ENCODE results near the gene MTF2. TPM values are rescaled to one million over a fixed set of nuclear protein-coding genes. Genes with fewer than 3 reads are reported as not detected.

The MTF2 gene
- total and polyA plus RNA-seq, 2 experiments from 2014 or later = 37.9 to 70.9 TPM

DNA sequence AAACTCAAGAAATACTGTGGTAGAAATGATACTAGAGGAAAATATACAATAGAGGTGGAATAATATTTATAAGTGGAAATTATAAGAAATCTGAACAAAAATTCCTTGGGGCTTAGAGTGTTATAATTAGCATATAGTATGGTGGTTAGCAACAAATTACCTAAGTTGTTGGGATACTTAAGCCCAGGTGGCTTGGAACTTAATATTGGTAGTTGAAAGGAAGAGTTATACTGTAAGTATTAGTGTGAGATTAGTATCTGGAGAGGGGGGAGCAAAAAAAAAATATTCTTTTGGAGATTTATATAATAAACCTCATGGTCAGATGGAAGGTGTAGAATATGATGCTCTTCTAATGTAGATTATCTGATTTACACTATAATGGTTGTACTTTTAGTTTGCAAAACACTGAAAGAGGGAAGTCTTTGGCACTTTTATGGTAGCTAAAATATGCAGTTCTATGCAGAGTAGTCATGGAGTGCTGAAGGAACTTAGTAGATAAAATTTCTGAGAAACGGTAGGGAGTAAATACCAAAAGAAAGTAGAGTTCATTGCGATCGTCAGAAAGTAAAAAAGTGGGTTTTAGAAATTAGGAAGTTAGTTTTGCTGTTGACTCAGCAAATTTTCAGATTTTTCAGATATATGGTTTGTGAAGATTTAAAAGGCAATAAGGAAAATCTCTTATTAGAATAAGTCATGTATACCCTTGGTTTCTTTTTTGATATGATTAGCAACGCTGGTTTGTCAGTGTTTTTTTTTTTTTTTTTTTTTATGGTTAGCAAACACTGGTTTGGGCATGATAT lies 45.7 kb downstream of the MTF2 start:
- DNase-seq (ENCODE audit: low read depth in 1 of 2, low spot score in 1 of 2) = no peak
- H3K4me1 ChIP-seq (ENCODE audit: low read depth) = peaks cover 9% of the 10 kb centered on the region
- H3K27ac ChIP-seq = no peak overlapping the region
- no peak for TF ChIP-seq CTCF (IDR thresholded peaks at IDR 0.05; ENCODE audit: low read depth, low read length)
- H3K9me3 ChIP-seq (ENCODE audit: low read depth) = no peaks in the 10 kb centered on the region
- H3K27me3 ChIP-seq = no peaks in the 10 kb centered on the region
- peaks cover 33% of the 10 kb centered on the region for H3K36me3 ChIP-seq
- no peak overlapping the region for H3K4me3 ChIP-seq

GRCh38 chr1:93129507-93130099 lies 50.5 kb downstream of the MTF2 start:
- Histone ChIP-seq H3K27me3 (no peaks in the 10 kb centered on the region), H3K4me1 (ENCODE audit: low read depth) (peaks cover 13% of the 10 kb centered on the region), H3K9me3 (ENCODE audit: low read depth) (no peaks in the 10 kb centered on the region), H3K27ac (no peak overlapping the region), H3K4me3 (no peak overlapping the region), H3K36me3 (peaks cover 12% of the 10 kb centered on the region)
- no peak for TF ChIP-seq CTCF (IDR thresholded peaks at IDR 0.05; ENCODE audit: low read depth, low read length)
- no peak for DNase-seq (ENCODE audit: low read depth in 1 of 2, low spot score in 1 of 2)

DNA sequence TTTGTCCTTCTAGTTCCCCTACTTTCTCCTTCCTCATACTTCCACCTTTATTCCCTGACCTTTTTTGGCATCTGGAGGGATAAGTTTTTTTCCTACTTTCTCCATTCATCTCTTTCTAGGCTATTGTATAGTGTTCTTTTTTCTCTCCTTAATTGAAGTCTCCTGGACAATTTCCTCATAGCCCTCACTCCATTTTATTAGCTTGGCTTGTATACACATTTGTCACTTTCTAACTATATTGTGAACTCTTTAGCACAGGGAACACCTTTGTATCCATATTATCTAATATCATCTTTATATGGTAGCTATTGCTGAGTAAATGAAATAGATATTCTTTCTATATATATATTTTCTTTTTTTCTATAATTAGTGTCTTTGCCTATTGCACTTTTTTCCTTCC lies 53.6 kb downstream of the MTF2 start:
- no peak overlapping the region for H3K4me3 ChIP-seq
- no peak overlapping the region for H3K27ac ChIP-seq
- no peak for DNase-seq (ENCODE audit: low read depth in 1 of 2, low spot score in 1 of 2)

GRCh38 chr1:93136445-93136844 lies 57.4 kb downstream of the MTF2 start:
- no peak for DNase-seq (ENCODE audit: low read depth in 1 of 2, low spot score in 1 of 2)
- H3K9me3 ChIP-seq (ENCODE audit: low read depth) = no peaks in the 10 kb centered on the region
- no peak for TF ChIP-seq CTCF (IDR thresholded peaks at IDR 0.05; ENCODE audit: low read depth, low read length)
- H3K4me3 ChIP-seq = no peak overlapping the region
- peaks cover 60% of the 10 kb centered on the region for H3K36me3 ChIP-seq
- H3K4me1 ChIP-seq (ENCODE audit: low read depth) = no peaks in the 10 kb centered on the region
- H3K27ac ChIP-seq = no peak overlapping the region
- no peaks in the 10 kb centered on the region for H3K27me3 ChIP-seq

More for the DNA sequence above, 53.6 kb downstream of the MTF2 start:
- H3K4me1 ChIP-seq (ENCODE audit: low read depth) = peaks cover 13% of the 10 kb centered on the region
- H3K9me3 ChIP-seq (ENCODE audit: low read depth) = no peaks in the 10 kb centered on the region
- peaks cover 34% of the 10 kb centered on the region for H3K36me3 ChIP-seq
- no peak for TF ChIP-seq CTCF (IDR thresholded peaks at IDR 0.05; ENCODE audit: low read depth, low read length)
- no peaks in the 10 kb centered on the region for H3K27me3 ChIP-seq

GRCh38 chr1:93137604-93138292 lies 58.7 kb downstream of the MTF2 start:
- Histone ChIP-seq H3K27ac (no peak overlapping the region), H3K4me1 (ENCODE audit: low read depth) (no peaks in the 10 kb centered on the region), H3K4me3 (no peak overlapping the region), H3K27me3 (no peaks in the 10 kb centered on the region), H3K9me3 (ENCODE audit: low read depth) (no peaks in the 10 kb centered on the region), H3K36me3 (peaks cover 62% of the 10 kb centered on the region)
- DNase-seq (ENCODE audit: low read depth in 1 of 2, low spot score in 1 of 2) = no peak
- no peak for TF ChIP-seq CTCF (IDR thresholded peaks at IDR 0.05; ENCODE audit: low read depth, low read length)
